ENCODE results near the gene IGSF21. TPM values are rescaled to one million over a fixed set of nuclear protein-coding genes. Genes with fewer than 3 reads are reported as not detected.

The IGSF21 gene
- total RNA-seq, 1 donor from 2014 or later, result 2.4 TPM

DNA sequence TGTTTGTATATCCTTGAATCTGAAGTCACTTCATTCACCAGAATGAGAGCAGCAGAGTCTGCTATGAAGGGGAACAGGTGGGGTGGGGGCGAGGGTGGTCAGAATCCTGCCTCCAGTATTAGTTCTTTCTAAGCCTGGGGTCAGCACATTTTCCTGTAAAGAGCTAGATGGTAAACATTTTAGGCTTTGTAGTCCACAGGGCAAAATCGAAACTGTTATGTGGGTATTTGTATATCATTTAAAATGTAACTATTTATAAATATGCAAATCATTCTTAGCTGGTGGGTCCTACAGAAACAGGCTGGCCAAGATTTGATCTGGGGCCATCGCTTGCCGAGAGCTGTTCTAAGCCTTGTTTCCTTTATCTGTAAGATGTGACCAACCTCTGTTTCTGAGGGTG, 96.0 kb downstream of the IGSF21 start:
- H3K4me3 ChIP-seq, result no peak overlapping the region
- no peaks in the 10 kb centered on the region for H3K27me3 ChIP-seq
- peaks cover 0 to 4% of the 10 kb centered on the region in 2 donors for H3K9me3 ChIP-seq
- no peaks in the 10 kb centered on the region for H3K4me1 ChIP-seq
- no peak for DNase-seq (ENCODE audit: low spot score in 2 of 2)
- TF ChIP-seq, protein P1, sequence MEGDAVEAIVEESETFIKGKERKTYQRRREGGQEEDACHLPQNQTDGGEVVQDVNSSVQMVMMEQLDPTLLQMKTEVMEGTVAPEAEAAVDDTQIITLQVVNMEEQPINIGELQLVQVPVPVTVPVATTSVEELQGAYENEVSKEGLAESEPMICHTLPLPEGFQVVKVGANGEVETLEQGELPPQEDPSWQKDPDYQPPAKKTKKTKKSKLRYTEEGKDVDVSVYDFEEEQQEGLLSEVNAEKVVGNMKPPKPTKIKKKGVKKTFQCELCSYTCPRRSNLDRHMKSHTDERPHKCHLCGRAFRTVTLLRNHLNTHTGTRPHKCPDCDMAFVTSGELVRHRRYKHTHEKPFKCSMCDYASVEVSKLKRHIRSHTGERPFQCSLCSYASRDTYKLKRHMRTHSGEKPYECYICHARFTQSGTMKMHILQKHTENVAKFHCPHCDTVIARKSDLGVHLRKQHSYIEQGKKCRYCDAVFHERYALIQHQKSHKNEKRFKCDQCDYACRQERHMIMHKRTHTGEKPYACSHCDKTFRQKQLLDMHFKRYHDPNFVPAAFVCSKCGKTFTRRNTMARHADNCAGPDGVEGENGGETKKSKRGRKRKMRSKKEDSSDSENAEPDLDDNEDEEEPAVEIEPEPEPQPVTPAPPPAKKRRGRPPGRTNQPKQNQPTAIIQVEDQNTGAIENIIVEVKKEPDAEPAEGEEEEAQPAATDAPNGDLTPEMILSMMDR (IDR thresholded peaks at IDR 0.05), result no peak
- no peak overlapping the region for H3K27ac ChIP-seq
- no peaks in the 10 kb centered on the region for H3K36me3 ChIP-seq
- intact Hi-C loops (cut with DNase I), result no loop called here

DNA sequence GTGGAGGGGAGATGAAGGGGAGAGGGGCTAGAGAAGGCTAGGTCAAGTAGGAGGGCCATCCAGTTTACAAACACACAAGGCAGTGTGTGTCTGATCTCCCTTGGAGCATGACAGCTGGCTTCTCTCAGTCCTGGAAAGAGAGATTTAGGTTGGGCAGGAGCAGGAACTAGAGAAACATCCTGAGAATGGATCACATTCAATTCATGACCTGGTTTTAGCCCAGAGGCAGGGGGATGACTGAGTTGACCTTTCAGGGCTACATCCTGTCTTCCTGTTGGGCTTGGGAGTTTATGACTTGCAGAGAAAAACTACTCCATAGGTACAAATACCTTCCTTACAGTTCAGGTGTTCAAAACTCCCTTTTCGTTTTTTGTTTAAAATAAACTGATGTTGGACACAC, 97.0 kb downstream of the IGSF21 start:
- H3K27me3 ChIP-seq, result no peaks in the 10 kb centered on the region
- DNase-seq (ENCODE audit: low spot score in 2 of 2), result no peak
- H3K36me3 ChIP-seq, result no peaks in the 10 kb centered on the region
- no peaks in the 10 kb centered on the region for H3K4me1 ChIP-seq
- H3K27ac ChIP-seq, result no peak overlapping the region
- TF ChIP-seq, protein P1 (IDR thresholded peaks at IDR 0.05), result no peak
- H3K9me3 ChIP-seq, result peaks cover 0 to 4% of the 10 kb centered on the region in 2 donors
- no peak overlapping the region for H3K4me3 ChIP-seq
- intact Hi-C loops (cut with DNase I), result no loop called here

DNA sequence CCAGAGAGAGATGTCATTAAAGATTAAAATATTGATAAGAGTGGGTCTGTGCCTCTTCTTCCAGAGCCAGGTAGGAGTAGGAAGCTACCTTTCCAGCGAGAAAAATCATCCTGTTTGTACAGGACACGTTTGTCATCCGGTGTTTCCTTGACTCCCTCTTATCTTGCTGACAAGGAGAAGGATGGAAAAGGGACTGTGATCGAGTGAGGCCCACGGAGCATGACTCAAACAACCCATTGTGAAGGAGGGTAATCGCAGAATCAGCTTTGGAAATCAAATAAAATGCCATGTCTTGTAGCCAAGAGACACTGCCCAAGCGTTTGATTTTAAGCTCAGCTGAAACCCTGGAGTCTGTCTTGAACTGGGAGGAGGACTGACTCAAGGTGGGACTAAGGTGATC, 97.7 kb downstream of the IGSF21 start:
- intact Hi-C loops (cut with DNase I), result no loop called here

DNA sequence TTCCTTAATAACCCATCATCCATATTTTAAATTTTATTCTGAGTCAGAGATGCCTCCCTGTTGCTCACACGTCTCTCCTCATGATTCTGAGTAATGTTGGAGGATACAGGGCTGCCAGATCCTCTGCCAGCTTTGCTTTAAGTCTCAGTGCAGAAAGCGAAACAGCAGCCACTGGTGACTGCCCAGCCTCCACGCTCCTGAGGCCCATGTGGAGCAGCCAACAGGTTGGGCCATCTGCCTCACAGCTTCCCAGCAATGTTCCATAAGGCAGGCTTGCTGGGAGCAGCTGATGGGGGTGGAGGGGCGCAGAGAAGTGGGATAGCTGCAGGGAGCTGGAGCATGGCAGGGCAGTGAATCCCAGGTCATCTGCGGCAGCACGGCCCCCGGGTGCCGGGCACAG, 104.2 kb downstream of the IGSF21 start:
- intact Hi-C loops (cut with DNase I), result no loop called here
- Histone ChIP-seq H3K4me3 (no peak overlapping the region), H3K36me3 (no peaks in the 10 kb centered on the region), H3K27me3 (no peaks in the 10 kb centered on the region), H3K4me1 (no peaks in the 10 kb centered on the region), H3K9me3 (peaks cover 0 to 4% of the 10 kb centered on the region in 2 donors), H3K27ac (no peak overlapping the region)
- DNase-seq (ENCODE audit: low spot score in 2 of 2), result no peak
- TF ChIP-seq, protein P1 (IDR thresholded peaks at IDR 0.05), result no peak

More for the DNA sequence above, 97.7 kb downstream of the IGSF21 start:
- no peaks in the 10 kb centered on the region for H3K4me1 ChIP-seq
- H3K27me3 ChIP-seq, result no peaks in the 10 kb centered on the region
- peaks cover 0 to 4% of the 10 kb centered on the region in 2 donors for H3K9me3 ChIP-seq
- no peak for DNase-seq (ENCODE audit: low spot score in 2 of 2)
- TF ChIP-seq, protein P1 (IDR thresholded peaks at IDR 0.05), result no peak
- no peaks in the 10 kb centered on the region for H3K36me3 ChIP-seq
- no peak overlapping the region for H3K27ac ChIP-seq
- no peak overlapping the region for H3K4me3 ChIP-seq

DNA sequence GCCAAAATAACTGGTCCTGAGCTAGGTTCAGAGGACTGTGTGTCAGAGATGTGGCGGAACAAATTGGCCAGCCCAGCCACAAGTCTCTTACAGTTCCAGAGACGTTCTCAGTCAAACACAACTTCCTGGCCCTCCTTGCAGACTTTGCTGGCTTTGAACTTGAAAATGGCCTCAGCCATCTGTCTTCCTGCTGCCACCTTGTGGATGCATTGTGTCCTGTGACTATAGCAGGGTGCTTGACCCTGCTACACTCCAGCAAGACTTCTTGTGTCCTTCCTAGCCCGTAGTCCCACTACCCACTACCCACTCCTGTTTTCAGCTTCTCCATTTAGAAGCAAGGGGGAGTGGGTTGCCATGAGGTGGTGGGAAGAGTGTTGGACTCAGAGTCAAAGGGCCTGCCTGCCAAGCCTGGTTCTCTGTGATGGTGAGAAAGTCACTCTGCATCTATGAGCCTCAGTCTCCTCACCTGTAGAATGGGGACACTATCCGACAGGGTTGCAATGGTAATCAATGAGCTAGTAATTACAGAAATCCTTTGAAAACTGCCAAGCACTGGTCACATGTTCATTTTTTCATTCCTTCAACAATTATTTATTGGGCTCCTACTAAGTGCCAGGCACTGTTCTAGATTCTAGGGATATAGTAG, 109.9 kb downstream of the IGSF21 start:
- Histone ChIP-seq H3K4me1 (no peaks in the 10 kb centered on the region), H3K4me3 (no peak overlapping the region), H3K36me3 (no peaks in the 10 kb centered on the region), H3K27me3 (no peaks in the 10 kb centered on the region), H3K9me3 (peaks cover 0 to 5% of the 10 kb centered on the region in 2 donors), H3K27ac (no peak overlapping the region)
- TF ChIP-seq, protein P1 (IDR thresholded peaks at IDR 0.05), result no peak
- no peak for DNase-seq (ENCODE audit: low spot score in 2 of 2)
- intact Hi-C loops (cut with DNase I), result no loop called here

DNA sequence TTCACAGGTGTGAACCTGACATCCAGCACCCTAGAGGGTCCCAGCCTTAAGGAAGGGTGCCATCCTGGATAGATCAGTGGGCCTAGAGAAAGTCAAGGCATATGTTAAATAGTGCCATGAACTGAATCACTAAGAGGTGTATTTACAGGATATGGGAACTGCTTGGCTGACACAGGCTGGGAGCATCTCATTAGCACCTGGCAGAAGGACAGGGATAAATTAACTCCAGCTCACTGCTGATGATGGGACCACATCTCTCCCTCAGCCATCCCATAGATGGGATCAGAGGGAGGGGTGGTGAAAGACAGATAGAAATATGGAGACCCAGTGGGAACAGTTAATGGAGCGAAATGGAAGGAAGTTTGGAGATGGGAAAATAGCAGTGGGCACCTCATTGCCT, 122.0 kb downstream of the IGSF21 start:
- TF ChIP-seq, protein P1 (IDR thresholded peaks at IDR 0.05), result no peak
- Histone ChIP-seq H3K36me3 (no peaks in the 10 kb centered on the region), H3K27me3 (no peaks in the 10 kb centered on the region), H3K4me3 (no peak overlapping the region), H3K27ac (no peak overlapping the region), H3K4me1 (no peaks in the 10 kb centered on the region), H3K9me3 (peaks cover 0 to 3% of the 10 kb centered on the region in 2 donors)
- intact Hi-C loops (cut with DNase I), result no loop called here
- DNase-seq (ENCODE audit: low spot score in 2 of 2), result no peak
